IPS-NIHi11 (cell line): ENCODE data around the gene ATP5MC2.
"Not testable (repeated sequence)": the region's sequence is repeated elsewhere in the genome, so short reads cannot be mapped to it uniquely, and the experiment has no call there.

Source experiments
- DNase-seq: peaks from one replicate; pipeline ENCODE4 v3.0.0; 2012; ENCODE audit warnings: mixed read lengths, low spot score

Gene ATP5MC2

GRCh38 chr12:53694756-53695151 lies 18.9 kb upstream of the ATP5MC2 start:
- peak; percentile 52 for DNase-seq

- DNase-seq = no peak
These were observed 12.3 kb upstream of the ATP5MC2 start for GRCh38 chr12:53688134-53688533.

GRCh38 chr12:53686436-53686835 lies 10.6 kb upstream of the ATP5MC2 start:
- DNase-seq = no peak

GRCh38 chr12:53684654-53685220 lies 8.9 kb upstream of the ATP5MC2 start:
- no peak for DNase-seq

GRCh38 chr12:53683983-53684382 lies 8.1 kb upstream of the ATP5MC2 start:
- DNase-seq = no peak

GRCh38 chr12:53683494-53683893 lies 7.6 kb upstream of the ATP5MC2 start:
- DNase-seq = no peak

- DNase-seq = not testable (repeated sequence)
These were observed 4.2 kb upstream of the ATP5MC2 start for GRCh38 chr12:53680061-53680460.

- no peak for DNase-seq
These were observed 1.9 kb upstream of the ATP5MC2 start for GRCh38 chr12:53677800-53678148.

- DNase-seq = no peak
These were observed 1.3 kb upstream of the ATP5MC2 start for GRCh38 chr12:53677016-53677799.

GRCh38 chr12:53676656-53677015 lies 753 bp upstream of the ATP5MC2 start:
- DNase-seq = peak; percentile 51

- DNase-seq = no peak
These were observed 744 bp downstream of the ATP5MC2 start for GRCh38 chr12:53674977-53675700.

- DNase-seq = no peak
These were observed 4.9 kb downstream of the ATP5MC2 start for GRCh38 chr12:53670971-53671370.

GRCh38 chr12:53670308-53670707 lies 5.6 kb downstream of the ATP5MC2 start:
- DNase-seq = no peak

GRCh38 chr12:53667080-53667479 lies 8.8 kb downstream of the ATP5MC2 start:
- no peak for DNase-seq

- DNase-seq = no peak
These were observed 10.9 kb downstream of the ATP5MC2 start for GRCh38 chr12:53664936-53665335.

GRCh38 chr12:53664191-53664590 lies 11.7 kb downstream of the ATP5MC2 start:
- DNase-seq = no peak

GRCh38 chr12:53660041-53660440 lies 15.8 kb downstream of the ATP5MC2 start:
- no peak for DNase-seq

GRCh38 chr12:53659571-53659981 lies 16.3 kb downstream of the ATP5MC2 start:
- no peak for DNase-seq

- peak; percentile 44 for DNase-seq
These were observed 16.8 kb downstream of the ATP5MC2 start for GRCh38 chr12:53659011-53659551.

- no peak for DNase-seq
These were observed 18.8 kb downstream of the ATP5MC2 start for GRCh38 chr12:53657041-53657440.

- no peak for DNase-seq
These were observed 22.3 kb downstream of the ATP5MC2 start for GRCh38 chr12:53653595-53653994.

- DNase-seq = no peak
These were observed 23.5 kb downstream of the ATP5MC2 start for GRCh38 chr12:53652366-53652765.

- DNase-seq = no peak
These were observed 24.1 kb downstream of the ATP5MC2 start for GRCh38 chr12:53651737-53652136.
